HFF-Myc (cell line): ENCODE results near the gene NF1.

Source experiments
- DNase-seq: peaks from one replicate; pipeline ENCODE4 v3.0.0-alpha.2; 2011; ENCODE audit warnings: low read depth; ENCODE audit errors: extremely low read depth
- H3K4me3 ChIP-seq: replicated peaks from 2 replicates; pipeline ENCODE4 v1.5.1; 2011; ENCODE audit warnings: low read depth, mild to moderate bottlenecking, control low read depth, low read length
- TF ChIP-seq, protein P1 (sequence below): IDR thresholded peaks from 2 replicates; pipeline ENCODE4 v1.5.1; 2012; ENCODE audit warnings: mild to moderate bottlenecking, low read depth, low read length, control low read depth; ENCODE audit errors: missing control alignments

NF1 gene

DNA sequence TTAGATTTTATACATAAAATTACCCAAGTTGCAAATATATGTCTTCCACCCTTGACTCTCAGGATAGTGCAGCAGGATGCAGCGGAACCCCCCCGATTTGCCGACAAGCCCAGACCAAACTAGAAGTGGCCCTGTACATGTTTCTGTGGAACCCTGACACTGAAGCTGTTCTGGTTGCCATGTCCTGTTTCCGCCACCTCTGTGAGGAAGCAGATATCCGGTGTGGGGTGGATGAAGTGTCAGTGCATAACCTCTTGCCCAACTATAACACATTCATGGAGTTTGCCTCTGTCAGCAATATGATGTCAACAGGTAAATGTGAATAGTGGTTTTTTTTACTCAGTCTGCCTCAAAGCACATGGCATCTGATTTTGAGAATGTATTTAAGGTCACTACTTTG, 131.6 kb downstream of the NF1 start:
- no peak overlapping the region for H3K4me3 ChIP-seq
- TF ChIP-seq, protein P1, sequence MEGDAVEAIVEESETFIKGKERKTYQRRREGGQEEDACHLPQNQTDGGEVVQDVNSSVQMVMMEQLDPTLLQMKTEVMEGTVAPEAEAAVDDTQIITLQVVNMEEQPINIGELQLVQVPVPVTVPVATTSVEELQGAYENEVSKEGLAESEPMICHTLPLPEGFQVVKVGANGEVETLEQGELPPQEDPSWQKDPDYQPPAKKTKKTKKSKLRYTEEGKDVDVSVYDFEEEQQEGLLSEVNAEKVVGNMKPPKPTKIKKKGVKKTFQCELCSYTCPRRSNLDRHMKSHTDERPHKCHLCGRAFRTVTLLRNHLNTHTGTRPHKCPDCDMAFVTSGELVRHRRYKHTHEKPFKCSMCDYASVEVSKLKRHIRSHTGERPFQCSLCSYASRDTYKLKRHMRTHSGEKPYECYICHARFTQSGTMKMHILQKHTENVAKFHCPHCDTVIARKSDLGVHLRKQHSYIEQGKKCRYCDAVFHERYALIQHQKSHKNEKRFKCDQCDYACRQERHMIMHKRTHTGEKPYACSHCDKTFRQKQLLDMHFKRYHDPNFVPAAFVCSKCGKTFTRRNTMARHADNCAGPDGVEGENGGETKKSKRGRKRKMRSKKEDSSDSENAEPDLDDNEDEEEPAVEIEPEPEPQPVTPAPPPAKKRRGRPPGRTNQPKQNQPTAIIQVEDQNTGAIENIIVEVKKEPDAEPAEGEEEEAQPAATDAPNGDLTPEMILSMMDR, result no peak
- DNase-seq, result no peak

GRCh38 chr17:31226950-31227349, 132.2 kb downstream of the NF1 start:
- DNase-seq, result no peak
- no peak overlapping the region for H3K4me3 ChIP-seq
- TF ChIP-seq, protein P1, result no peak

DNA sequence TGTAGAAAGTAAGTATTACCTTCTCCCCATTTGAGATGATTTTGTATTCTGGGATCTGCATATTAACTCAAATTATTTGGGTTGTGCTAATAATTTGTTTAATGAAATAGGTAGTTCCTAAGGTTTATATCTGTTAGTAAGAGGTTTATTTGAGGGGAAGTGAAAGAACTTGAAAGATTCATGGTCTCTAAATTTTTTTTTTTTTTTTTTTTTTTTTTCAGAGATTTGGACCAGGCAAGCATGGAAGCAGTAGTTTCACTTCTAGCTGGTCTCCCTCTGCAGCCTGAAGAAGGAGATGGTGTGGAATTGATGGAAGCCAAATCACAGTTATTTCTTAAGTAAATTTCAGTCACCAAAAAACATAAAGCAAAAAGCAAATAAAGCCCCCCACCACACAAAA, 137.1 kb downstream of the NF1 start:
- no peak for DNase-seq
- no peak overlapping the region for H3K4me3 ChIP-seq
- TF ChIP-seq, protein P1, result no peak

GRCh38 chr17:31235110-31235509, 140.3 kb downstream of the NF1 start:
- H3K4me3 ChIP-seq, result no peak overlapping the region
- DNase-seq, result no peak
- TF ChIP-seq, protein P1, result no peak

GRCh38 chr17:31236137-31236536, 141.4 kb downstream of the NF1 start:
- TF ChIP-seq, protein P1, result no peak
- no peak overlapping the region for H3K4me3 ChIP-seq
- DNase-seq, result no peak

GRCh38 chr17:31236712-31237111, 141.9 kb downstream of the NF1 start:
- DNase-seq, result no peak
- TF ChIP-seq, protein P1, result no peak

GRCh38 chr17:31241116-31241515, 146.3 kb downstream of the NF1 start:
- DNase-seq, result no peak
- no peak overlapping the region for H3K4me3 ChIP-seq
- TF ChIP-seq, protein P1, result no peak

More at GRCh38 chr17:31236712-31237111, 141.9 kb downstream of the NF1 start:
- H3K4me3 ChIP-seq, result no peak overlapping the region
